Measurements from ENCODE around the gene UST. TPM values are rescaled to one million over a fixed set of nuclear protein-coding genes. Genes with fewer than 3 reads are reported as not detected.

UST gene
- total and polyA plus RNA-seq, 9 of the 15 experiments (the other 6 are each of a cell fraction or from before 2014, with no cell fraction given): 0.04 to 0.10 TPM; not detected in 7

GRCh38 chr6:148854992-148855391, 108.2 kb downstream of the UST start (continued):
- TF ChIP-seq KLF1 (tag; IDR thresholded peaks at IDR 0.05) (no peak), NR2F6 (CRISPR knock-in tag; IDR thresholded peaks at IDR 0.05) (no peak), ZC3H8 (IDR thresholded peaks at IDR 0.05) (no peak), SUPT5H (IDR thresholded peaks at IDR 0.05) (no peak), IFI16 (CRISPR knock-in tag; IDR thresholded peaks at IDR 0.05) (no peak), RFX1 (IDR thresholded peaks at IDR 0.05) (no peak), ARHGAP35 (IDR thresholded peaks at IDR 0.05; ENCODE audit: partially characterized antibody) (peak; percentile 14), SP2 (IDR thresholded peaks at IDR 0.05; ENCODE audit: extremely low read depth, low read depth, low read length, poor library complexity, severe bottlenecking) (no peak), GTF2F1 (IDR thresholded peaks at IDR 0.05; ENCODE audit: low read depth, low read length) (no peak), CHD1 (IDR thresholded peaks at IDR 0.05; ENCODE audit: low read length) (no peak), MAFG (tag; conservative IDR thresholded peaks at IDR 0.05) (no peak), CREB3L1 (IDR thresholded peaks at IDR 0.05; ENCODE audit: borderline replicate concordance, low read depth) (peak; percentile 58; the same call in 1 of the 2 replicates), CHD2 (IDR thresholded peaks at IDR 0.05; ENCODE audit: low read depth, low read length) (peak; percentile 93), NR2C2 (CRISPR knock-in tag; IDR thresholded peaks at IDR 0.05) (no peak), NR2C2 (tag; IDR thresholded peaks at IDR 0.05) (no peak), SIN3B (IDR thresholded peaks at IDR 0.05; ENCODE audit: low read depth) (no peak)
- TF ChIP-seq, protein P1, sequence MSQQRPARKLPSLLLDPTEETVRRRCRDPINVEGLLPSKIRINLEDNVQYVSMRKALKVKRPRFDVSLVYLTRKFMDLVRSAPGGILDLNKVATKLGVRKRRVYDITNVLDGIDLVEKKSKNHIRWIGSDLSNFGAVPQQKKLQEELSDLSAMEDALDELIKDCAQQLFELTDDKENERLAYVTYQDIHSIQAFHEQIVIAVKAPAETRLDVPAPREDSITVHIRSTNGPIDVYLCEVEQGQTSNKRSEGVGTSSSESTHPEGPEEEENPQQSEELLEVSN (IDR thresholded peaks at IDR 0.05; ENCODE audit: borderline replicate concordance in 1 of 2, extremely low read depth in 1 of 2, insufficient read depth in 1 of 2, insufficient read length in 1 of 2, low read depth in 1 of 2, low read length in 1 of 2, poor library complexity in 1 of 2, severe bottlenecking in 1 of 2): peak in 1 of 2 experiments; percentile 9
- TF ChIP-seq, protein P2, sequence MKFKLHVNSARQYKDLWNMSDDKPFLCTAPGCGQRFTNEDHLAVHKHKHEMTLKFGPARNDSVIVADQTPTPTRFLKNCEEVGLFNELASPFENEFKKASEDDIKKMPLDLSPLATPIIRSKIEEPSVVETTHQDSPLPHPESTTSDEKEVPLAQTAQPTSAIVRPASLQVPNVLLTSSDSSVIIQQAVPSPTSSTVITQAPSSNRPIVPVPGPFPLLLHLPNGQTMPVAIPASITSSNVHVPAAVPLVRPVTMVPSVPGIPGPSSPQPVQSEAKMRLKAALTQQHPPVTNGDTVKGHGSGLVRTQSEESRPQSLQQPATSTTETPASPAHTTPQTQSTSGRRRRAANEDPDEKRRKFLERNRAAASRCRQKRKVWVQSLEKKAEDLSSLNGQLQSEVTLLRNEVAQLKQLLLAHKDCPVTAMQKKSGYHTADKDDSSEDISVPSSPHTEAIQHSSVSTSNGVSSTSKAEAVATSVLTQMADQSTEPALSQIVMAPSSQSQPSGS (CRISPR knock-in tag; IDR thresholded peaks at IDR 0.05): no peak
- TF ChIP-seq, protein P3, sequence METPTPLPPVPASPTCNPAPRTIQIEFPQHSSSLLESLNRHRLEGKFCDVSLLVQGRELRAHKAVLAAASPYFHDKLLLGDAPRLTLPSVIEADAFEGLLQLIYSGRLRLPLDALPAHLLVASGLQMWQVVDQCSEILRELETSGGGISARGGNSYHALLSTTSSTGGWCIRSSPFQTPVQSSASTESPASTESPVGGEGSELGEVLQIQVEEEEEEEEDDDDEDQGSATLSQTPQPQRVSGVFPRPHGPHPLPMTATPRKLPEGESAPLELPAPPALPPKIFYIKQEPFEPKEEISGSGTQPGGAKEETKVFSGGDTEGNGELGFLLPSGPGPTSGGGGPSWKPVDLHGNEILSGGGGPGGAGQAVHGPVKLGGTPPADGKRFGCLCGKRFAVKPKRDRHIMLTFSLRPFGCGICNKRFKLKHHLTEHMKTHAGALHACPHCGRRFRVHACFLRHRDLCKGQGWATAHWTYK (CRISPR knock-in tag; IDR thresholded peaks at IDR 0.05): no peak
